Stimulated activated CD4-positive, alpha-beta T cell treated with anti-CD3 and anti-CD28 coated beads, TNF-alpha, amount 100 ng/mL, for 24 hours (primary cell): ENCODE measurements around the gene CCAR1.
"Not testable (repeated sequence)": the region's sequence is repeated elsewhere in the genome, so short reads cannot be mapped to it uniquely, and the experiment has no call there.

Experiments
- DNase-seq, 3 experiments: peaks; one replicate each; pipeline ENCODE4 v3.0.0-alpha.2; 2020; ENCODE audit warnings: low read depth in 3 of 3

The CCAR1 gene

GRCh38 chr10:68756766-68757165 is 35.7 kb downstream of the CCAR1 start:
- DNase-seq, result no peak

GRCh38 chr10:68759223-68759863 is 38.3 kb downstream of the CCAR1 start:
- no peak for DNase-seq

GRCh38 chr10:68759967-68760366 is 38.9 kb downstream of the CCAR1 start:
- no peak for DNase-seq

GRCh38 chr10:68767407-68767806 is 46.4 kb downstream of the CCAR1 start:
- not testable (repeated sequence) for DNase-seq

GRCh38 chr10:68781613-68782574 is 60.9 kb downstream of the CCAR1 start:
- no peak for DNase-seq

GRCh38 chr10:68784476-68784875 is 63.4 kb downstream of the CCAR1 start:
- no peak for DNase-seq

GRCh38 chr10:68787813-68788212 is 66.8 kb downstream of the CCAR1 start:
- no peak for DNase-seq

- no peak for DNase-seq
Measured at GRCh38 chr10:68790476-68790875, 69.4 kb downstream of the CCAR1 start.

GRCh38 chr10:68792115-68792514 is 71.1 kb downstream of the CCAR1 start:
- DNase-seq, result no peak

GRCh38 chr10:68795886-68796532 is 75.0 kb downstream of the CCAR1 start:
- no peak for DNase-seq

GRCh38 chr10:68796605-68797004 is 75.6 kb downstream of the CCAR1 start:
- DNase-seq, result no peak

GRCh38 chr10:68800211-68800610 is 79.2 kb downstream of the CCAR1 start:
- no peak for DNase-seq

GRCh38 chr10:68804692-68805091 is 83.7 kb downstream of the CCAR1 start:
- DNase-seq, result no peak

GRCh38 chr10:68810830-68811229 is 89.8 kb downstream of the CCAR1 start:
- not testable (repeated sequence) for DNase-seq

GRCh38 chr10:68811314-68812009 is 90.4 kb downstream of the CCAR1 start:
- DNase-seq, result no peak

GRCh38 chr10:68812420-68812819 is 91.4 kb downstream of the CCAR1 start:
- DNase-seq, result no peak

- DNase-seq, result no peak
Measured at GRCh38 chr10:68813559-68813958, 92.5 kb downstream of the CCAR1 start.

- no peak for DNase-seq
Measured at GRCh38 chr10:68816796-68817412, 95.9 kb downstream of the CCAR1 start.

- DNase-seq, result not testable (repeated sequence)
Measured at GRCh38 chr10:68820359-68820758, 99.3 kb downstream of the CCAR1 start.

GRCh38 chr10:68822626-68823025 is 101.6 kb downstream of the CCAR1 start:
- not testable (repeated sequence) for DNase-seq
